Transverse colon (tissue), 4 donors: ENCODE measurements around the gene C2CD4D. TPM values are rescaled to one million over a fixed set of nuclear protein-coding genes. Genes with fewer than 3 reads are reported as not detected.
A peak's percentile ranks its signal among the peaks of the same experiment; 100 is the strongest.

Source experiments
- DNase-seq: peaks from one replicate; pipeline ENCODE4 v3.0.0-alpha.2; 2019
- H3K27ac ChIP-seq, 4 donors: fragments of 200-600 bp; sonication (generic); 2 replicates each; pipeline ENCODE4 v1.5.1; 2016 to 2018; ENCODE audit warnings: inconsistent platforms in 4 of 4
- H3K27me3 ChIP-seq: fragments of 200-600 bp; sonication (generic); 2 replicates; pipeline ENCODE4 v1.5.1; 2017; ENCODE audit warnings: inconsistent platforms
- H3K36me3 ChIP-seq, 4 donors: fragments of 200-600 bp; sonication (generic); 2 replicates each; pipeline ENCODE4 v1.5.1; 2017 to 2019; ENCODE audit warnings: inconsistent platforms in 4 of 4
- H3K4me1 ChIP-seq, 4 donors: fragments of 200-600 bp; sonication (generic); 2 replicates each; pipeline ENCODE4 v1.5.1; 2017 to 2020; ENCODE audit warnings: inconsistent platforms in 4 of 4
- H3K4me3 ChIP-seq, 4 donors: fragments of 200-600 bp; sonication (generic); 1 replicate in 1 of 4; 2 replicates in 3 of 4; pipeline versions ENCODE4 v1.5.1 to v1.6.1; 2017 to 2019; ENCODE audit warnings: inconsistent platforms in 4 of 4
- H3K9me3 ChIP-seq, 2 donors: fragments of 200-600 bp; sonication (generic); 2 replicates each; pipeline ENCODE4 v1.5.1; 2017 to 2019; ENCODE audit warnings: inconsistent platforms in 2 of 2
- EP300 ChIP-seq: sonication (generic); formaldehyde crosslinking; IDR thresholded peaks from one replicate; pipeline ENCODE4 v1.6.1; 2017; ENCODE audit warnings: antibody characterized with exemption, low read depth
- POLR2A ChIP-seq: fragments of 450-650 bp; IDR thresholded peaks from one replicate; pipeline ENCODE4 v1.6.1; 2016; ENCODE audit warnings: antibody characterized with exemption, mild to moderate bottlenecking, moderate library complexity
- POLR2AphosphoS5 ChIP-seq, 3 donors: sonication (generic); formaldehyde crosslinking; IDR thresholded peaks; one replicate each; pipeline ENCODE4 v1.6.1; 2016; ENCODE audit warnings: antibody characterized with exemption in 3 of 3
- WGBS, 2 donors: methylation state at CpG; one replicate each; pipeline ENCODE4 v1.1.5; 2018; ENCODE audit warnings: low coverage in 1 of 2; 5-methylcytosine and 5-hydroxymethylcytosine counted together
- in situ Hi-C, 4 donors: fragments of 200-750 bp; cut with MboI; loops; one replicate each; pipeline versions ENCODE4 v1.15.0 to v1.15.1; 2017; ENCODE audit warnings: low sequenced_read_pairs in 3 of 4, low pct_ligation_motif_present in 1 of 4, low pct_unique_long_range_greater_than_20kb in 1 of 4
- intact Hi-C: fragments of 100-400 bp; cut with DNase I; formaldehyde crosslinking; loops from one replicate; pipeline ENCODE4 v1.15.1; 2023; ENCODE audit warnings: low total_unique reads
- total RNA-seq, 4 donors: library from RNA; depleted of rRNA; stranded (reverse); fragments of >200 nt; gene quantifications; one replicate each; pipeline ENCODE4 v1.1.0, GENCODE V29; 2016
- TF ChIP-seq, protein P1 (sequence below), 5 experiments: fragments of 200-600 bp in 3 of 5; fragments of 450-650 bp in 2 of 5; sonication (generic) in 3 of 5; IDR thresholded peaks; 1 replicate in 2 of 5; 2 replicates in 3 of 5; pipeline ENCODE4 v1.5.1; 2016 to 2017; ENCODE audit warnings: antibody characterized with exemption in 5 of 5, inconsistent platforms in 3 of 5, mild to moderate bottlenecking in 2 of 5, moderate library complexity in 1 of 5

Gene C2CD4D
- total RNA-seq, 4 donors from 2014 or later = not detected

DNA sequence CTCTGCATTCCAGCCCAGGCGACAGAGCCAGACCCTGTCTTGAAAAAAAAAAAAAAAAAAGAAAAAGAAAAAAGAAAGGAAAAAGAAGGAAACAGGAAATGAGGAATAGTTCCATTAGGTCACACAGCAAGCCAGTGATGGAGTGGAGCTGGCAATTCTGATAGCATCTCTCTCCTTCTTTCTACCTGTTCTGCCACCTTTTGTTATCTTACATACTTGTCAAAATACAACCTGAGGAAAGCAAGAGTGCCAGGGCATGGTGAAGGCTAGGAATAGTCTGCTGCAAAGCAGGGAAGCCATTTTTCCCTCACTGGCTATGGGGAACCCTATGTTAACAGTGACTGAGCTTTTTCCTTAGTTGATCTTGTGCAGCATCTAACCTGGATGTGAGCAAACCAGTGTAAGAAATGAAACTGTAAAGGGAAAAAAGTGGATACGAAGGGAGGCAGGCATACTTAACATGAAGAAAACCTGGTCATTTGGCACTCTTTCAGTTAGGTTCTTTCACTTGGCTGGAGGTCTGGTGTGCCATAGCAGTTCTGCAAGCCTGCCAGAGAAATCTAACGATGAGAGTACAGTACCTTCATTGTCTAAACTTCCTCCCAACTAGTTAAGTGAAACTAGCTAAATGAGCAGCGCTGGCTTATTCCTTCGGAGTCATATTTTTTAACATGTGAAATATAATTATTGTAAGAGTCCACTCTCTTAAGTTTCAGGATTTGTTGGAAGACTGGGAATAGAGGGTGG is 31.8 kb upstream of the C2CD4D start:
- Histone ChIP-seq H3K36me3 (no peaks in the 10 kb centered on the region), H3K27me3 (no peaks in the 10 kb centered on the region), H3K4me3 (no peak overlapping the region), H3K9me3 (no peaks in the 10 kb centered on the region), H3K4me1 (peaks cover 0 to 12% (median 2%) of the 10 kb centered on the region in 4 donors), H3K27ac (no peak overlapping the region)
- in situ Hi-C loops = no loop called here
- no peak for DNase-seq
- 37 to 50% methylated on average over 5 of the region's 5 CpGs for WGBS, 2 donors
- TF ChIP-seq, protein P1, sequence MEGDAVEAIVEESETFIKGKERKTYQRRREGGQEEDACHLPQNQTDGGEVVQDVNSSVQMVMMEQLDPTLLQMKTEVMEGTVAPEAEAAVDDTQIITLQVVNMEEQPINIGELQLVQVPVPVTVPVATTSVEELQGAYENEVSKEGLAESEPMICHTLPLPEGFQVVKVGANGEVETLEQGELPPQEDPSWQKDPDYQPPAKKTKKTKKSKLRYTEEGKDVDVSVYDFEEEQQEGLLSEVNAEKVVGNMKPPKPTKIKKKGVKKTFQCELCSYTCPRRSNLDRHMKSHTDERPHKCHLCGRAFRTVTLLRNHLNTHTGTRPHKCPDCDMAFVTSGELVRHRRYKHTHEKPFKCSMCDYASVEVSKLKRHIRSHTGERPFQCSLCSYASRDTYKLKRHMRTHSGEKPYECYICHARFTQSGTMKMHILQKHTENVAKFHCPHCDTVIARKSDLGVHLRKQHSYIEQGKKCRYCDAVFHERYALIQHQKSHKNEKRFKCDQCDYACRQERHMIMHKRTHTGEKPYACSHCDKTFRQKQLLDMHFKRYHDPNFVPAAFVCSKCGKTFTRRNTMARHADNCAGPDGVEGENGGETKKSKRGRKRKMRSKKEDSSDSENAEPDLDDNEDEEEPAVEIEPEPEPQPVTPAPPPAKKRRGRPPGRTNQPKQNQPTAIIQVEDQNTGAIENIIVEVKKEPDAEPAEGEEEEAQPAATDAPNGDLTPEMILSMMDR (IDR thresholded peaks at IDR 0.05) = no peak
- no peak for TF ChIP-seq EP300
- no peak for TF ChIP-seq POLR2AphosphoS5 (IDR thresholded peaks at IDR 0.05)
- TF ChIP-seq POLR2A = no peak
- intact Hi-C loops = no loop called here

DNA sequence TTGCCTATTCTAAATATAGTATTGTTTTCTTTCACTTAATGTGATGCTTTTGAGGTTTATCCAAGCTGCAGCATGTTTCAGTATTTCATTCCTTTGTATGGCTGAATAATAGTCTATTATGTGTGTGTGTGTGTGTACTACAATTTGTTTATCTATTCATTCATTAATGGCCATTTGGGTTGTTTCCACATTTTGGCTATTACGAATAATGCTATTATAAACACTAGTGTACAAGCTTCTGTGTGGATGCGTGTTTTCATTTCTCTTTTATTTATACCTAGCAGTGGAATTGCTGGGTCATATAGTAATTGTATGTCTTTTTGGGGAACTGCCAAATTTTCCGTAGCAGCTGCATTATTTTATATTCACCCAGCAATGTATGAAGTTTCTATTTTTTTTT is 28.9 kb upstream of the C2CD4D start:
- H3K27me3 ChIP-seq = no peaks in the 10 kb centered on the region
- in situ Hi-C loops (no loop called here), intact Hi-C loops (no loop called here)
- H3K36me3 ChIP-seq = no peaks in the 10 kb centered on the region
- H3K4me1 ChIP-seq = peaks cover 0 to 12% (median 2%) of the 10 kb centered on the region in 4 donors
- no peak overlapping the region for H3K27ac ChIP-seq
- H3K4me3 ChIP-seq = no peak overlapping the region
- TF ChIP-seq POLR2A = no peak
- TF ChIP-seq, protein P1 (IDR thresholded peaks at IDR 0.05) = no peak
- TF ChIP-seq EP300 = no peak
- TF ChIP-seq POLR2AphosphoS5 (IDR thresholded peaks at IDR 0.05) = no peak
- no peak for DNase-seq
- H3K9me3 ChIP-seq = no peaks in the 10 kb centered on the region
- WGBS, 2 donors = 9 to 11% methylated on average over 3 of the region's 3 CpGs

DNA sequence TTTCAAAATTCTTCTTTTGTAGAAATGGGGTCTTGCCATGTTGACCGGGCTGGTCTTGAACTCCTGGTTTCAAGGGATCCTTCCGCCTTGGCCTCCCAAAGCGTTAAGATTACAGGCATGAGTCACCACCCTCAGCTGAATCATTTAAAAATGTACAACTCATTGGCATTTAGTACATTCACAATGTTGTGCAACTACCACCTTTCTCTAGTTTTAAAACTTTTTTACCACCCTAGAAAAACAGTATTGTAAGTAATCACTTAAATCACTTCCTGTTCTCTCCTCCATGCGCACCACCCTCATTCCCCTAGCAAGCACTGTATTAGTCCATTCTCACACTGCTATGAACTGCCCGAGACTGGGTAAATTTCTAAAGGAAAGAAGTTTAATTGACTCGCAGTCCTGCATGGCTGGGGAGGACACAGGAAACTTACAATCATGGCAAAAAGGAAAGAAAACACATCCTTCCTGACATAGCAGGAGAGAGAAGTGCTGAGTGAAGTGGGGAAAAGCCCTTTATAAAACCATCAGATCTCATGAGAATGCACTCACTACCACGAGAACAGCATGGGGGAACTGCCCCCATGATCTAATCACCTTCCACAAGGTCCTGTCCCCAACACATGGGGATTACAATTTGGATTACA is 28.3 kb upstream of the C2CD4D start:
- Histone ChIP-seq H3K36me3 (no peaks in the 10 kb centered on the region), H3K4me3 (no peak overlapping the region), H3K4me1 (peaks cover 0 to 12% (median 2%) of the 10 kb centered on the region in 4 donors), H3K27me3 (no peaks in the 10 kb centered on the region), H3K27ac (peak overlapping the region in 1 of 4 donors; percentile 30), H3K9me3 (no peaks in the 10 kb centered on the region)
- in situ Hi-C loops (no loop called here), intact Hi-C loops (no loop called here)
- no peak for TF ChIP-seq POLR2A
- TF ChIP-seq POLR2AphosphoS5 (IDR thresholded peaks at IDR 0.05) = no peak
- TF ChIP-seq, protein P1 (IDR thresholded peaks at IDR 0.05) = no peak
- TF ChIP-seq EP300 = no peak
- peak; percentile 15 for DNase-seq
- 53 to 56% methylated on average over 6 to 7 of the region's 7 CpGs for WGBS, 2 donors

DNA sequence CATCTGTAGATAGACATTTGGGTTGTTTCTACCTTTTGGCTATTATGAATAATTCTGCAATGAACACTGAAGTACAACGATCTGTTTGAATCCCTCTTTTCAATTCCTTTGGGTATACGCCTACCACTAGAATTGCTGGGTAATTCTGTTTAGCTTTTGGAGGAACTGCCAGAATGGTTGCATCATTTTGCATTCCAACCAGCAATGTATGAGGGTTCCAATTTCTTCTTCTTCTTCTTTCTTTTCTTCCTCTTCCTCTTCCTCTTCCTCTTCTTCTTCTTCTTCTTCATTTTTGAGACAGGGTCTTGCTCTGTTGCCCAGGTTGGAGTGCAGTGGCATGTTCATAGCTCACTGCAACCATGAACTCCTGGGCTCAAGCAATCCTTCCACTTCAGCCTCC is 27.7 kb upstream of the C2CD4D start:
- TF ChIP-seq POLR2A (no peak), EP300 (no peak), POLR2AphosphoS5 (IDR thresholded peaks at IDR 0.05) (no peak)
- TF ChIP-seq, protein P1 (IDR thresholded peaks at IDR 0.05) = no peak
- intact Hi-C loops = no loop called here
- Histone ChIP-seq H3K9me3 (no peaks in the 10 kb centered on the region), H3K4me3 (no peak overlapping the region), H3K4me1 (peaks cover 0 to 12% (median 2%) of the 10 kb centered on the region in 4 donors), H3K36me3 (no peaks in the 10 kb centered on the region), H3K27me3 (no peaks in the 10 kb centered on the region), H3K27ac (no peak overlapping the region)
- in situ Hi-C loops = no loop called here
- DNase-seq = no peak
- 70 to 71% methylated on average over 2 of the region's 2 CpGs for WGBS, 2 donors
